Osteoblast (primary cell): ENCODE data around the gene ENPP7. TPM values are rescaled to one million over a fixed set of nuclear protein-coding genes. Genes with fewer than 3 reads are reported as not detected.
A peak's percentile ranks its signal among the peaks of the same experiment; 100 is the strongest.

ENCODE experiments used
- DNase-seq: peaks from one replicate; pipeline ENCODE4 v3.0.0; 2011; ENCODE audit warnings: low spot score, mixed read lengths; ENCODE audit not compliant: insufficient read length; ENCODE audit errors: missing footprints
- H2AFZ ChIP-seq: 2 replicates; pipeline ENCODE4 v1.6.0; 2011; ENCODE audit warnings: mild to moderate bottlenecking, low read length
- H3K27ac ChIP-seq: 2 replicates; pipeline ENCODE4 v1.5.1; 2011; ENCODE audit warnings: mild to moderate bottlenecking, low read depth, low read length, moderate library complexity
- H3K27me3 ChIP-seq: 2 replicates; pipeline ENCODE4 v1.6.0; 2012; ENCODE audit warnings: mild to moderate bottlenecking, control low read depth, inconsistent platforms, low read length, moderate library complexity; ENCODE audit not compliant: insufficient read depth
- H3K36me3 ChIP-seq: 2 replicates; pipeline ENCODE4 v1.5.1; 2011; ENCODE audit warnings: mild to moderate bottlenecking, low read length, control low read depth, moderate library complexity; ENCODE audit not compliant: insufficient read depth
- H3K4me1 ChIP-seq: 2 replicates; pipeline ENCODE4 v1.5.1; 2011; ENCODE audit warnings: mild to moderate bottlenecking, low read length, control low read depth, moderate library complexity; ENCODE audit not compliant: insufficient read depth
- H3K4me2 ChIP-seq: 2 replicates; pipeline ENCODE4 v1.6.0; 2011; ENCODE audit warnings: mild to moderate bottlenecking, low read length; ENCODE audit not compliant: insufficient read depth
- H3K4me3 ChIP-seq: fragments of 200-600 bp; sonication (generic); 3 replicates; pipeline ENCODE4 v1.5.1; 2012; ENCODE audit warnings: mild to moderate bottlenecking, low read length, inconsistent platforms; ENCODE audit not compliant: insufficient read depth
- H3K79me2 ChIP-seq: 2 replicates; pipeline ENCODE4 v1.6.0; 2012; ENCODE audit warnings: mild to moderate bottlenecking, low read length, control low read depth, inconsistent platforms; ENCODE audit not compliant: insufficient read depth
- H3K9me3 ChIP-seq: 2 replicates; pipeline ENCODE4 v1.5.1; 2011; ENCODE audit warnings: low read depth, low read length, control low read depth
- H4K20me1 ChIP-seq: 2 replicates; pipeline ENCODE4 v1.6.0; 2012; ENCODE audit warnings: mild to moderate bottlenecking, low read length, control low read depth; ENCODE audit not compliant: insufficient read depth
- total RNA-seq: library from RNA; depleted of rRNA; stranded (reverse); fragments of >200 nt; gene quantifications from 2 replicates; pipeline ENCODE4 v1.2.3, GENCODE V29; 2012
- TF ChIP-seq, protein P1 (sequence below): IDR thresholded peaks from 2 replicates; pipeline ENCODE4 v1.5.1; 2011; ENCODE audit warnings: mild to moderate bottlenecking, low read depth, low read length, moderate library complexity; ENCODE audit errors: extremely low read depth

The ENPP7 gene
- total RNA-seq, 1 donor = not detected

DNA sequence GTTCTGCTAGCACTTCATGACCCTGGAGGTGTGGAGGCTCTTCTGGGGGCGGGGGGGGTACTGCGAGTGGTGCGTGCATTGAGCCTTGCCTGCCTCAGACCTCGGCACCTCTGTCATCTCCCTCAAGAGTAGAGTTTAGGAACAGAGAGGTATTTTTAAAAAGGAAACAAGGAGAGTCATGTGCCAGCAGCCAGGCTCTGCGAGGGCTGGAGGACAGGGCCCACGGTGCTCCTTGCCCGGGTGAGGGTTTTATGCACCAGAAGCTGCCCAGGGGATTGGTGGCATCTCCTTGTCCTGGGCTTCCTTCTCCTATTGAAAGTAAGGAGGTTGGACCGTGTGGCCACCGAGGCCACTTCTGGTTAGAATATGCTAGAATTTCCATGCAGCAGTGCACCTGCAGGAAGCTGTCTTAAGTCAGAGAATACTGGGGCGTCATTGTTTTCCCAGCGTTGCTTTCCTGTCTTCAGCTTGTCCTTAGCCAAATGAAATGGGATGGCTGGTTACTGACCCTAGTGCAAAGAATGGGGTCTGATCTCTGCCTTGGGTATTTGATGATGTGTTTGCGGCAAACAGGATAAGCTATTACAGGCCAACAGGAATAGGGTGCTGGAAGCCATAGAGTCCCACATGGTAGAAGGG, 50.4 kb downstream of the ENPP7 start:
- DNase-seq = peak; percentile 80
- Histone ChIP-seq H3K79me2 (no peaks in the 10 kb centered on the region), H3K36me3 (no peaks in the 10 kb centered on the region), H3K27ac (no peak overlapping the region), H3K4me1 (peaks cover 4% of the 10 kb centered on the region), H3K9me3 (no peaks in the 10 kb centered on the region), H2AFZ (no peak overlapping the region), H3K27me3 (peaks cover 23% of the 10 kb centered on the region), H3K4me2 (no peak overlapping the region), H3K4me3 (no peak overlapping the region), H4K20me1 (no peaks in the 10 kb centered on the region)
- TF ChIP-seq, protein P1, sequence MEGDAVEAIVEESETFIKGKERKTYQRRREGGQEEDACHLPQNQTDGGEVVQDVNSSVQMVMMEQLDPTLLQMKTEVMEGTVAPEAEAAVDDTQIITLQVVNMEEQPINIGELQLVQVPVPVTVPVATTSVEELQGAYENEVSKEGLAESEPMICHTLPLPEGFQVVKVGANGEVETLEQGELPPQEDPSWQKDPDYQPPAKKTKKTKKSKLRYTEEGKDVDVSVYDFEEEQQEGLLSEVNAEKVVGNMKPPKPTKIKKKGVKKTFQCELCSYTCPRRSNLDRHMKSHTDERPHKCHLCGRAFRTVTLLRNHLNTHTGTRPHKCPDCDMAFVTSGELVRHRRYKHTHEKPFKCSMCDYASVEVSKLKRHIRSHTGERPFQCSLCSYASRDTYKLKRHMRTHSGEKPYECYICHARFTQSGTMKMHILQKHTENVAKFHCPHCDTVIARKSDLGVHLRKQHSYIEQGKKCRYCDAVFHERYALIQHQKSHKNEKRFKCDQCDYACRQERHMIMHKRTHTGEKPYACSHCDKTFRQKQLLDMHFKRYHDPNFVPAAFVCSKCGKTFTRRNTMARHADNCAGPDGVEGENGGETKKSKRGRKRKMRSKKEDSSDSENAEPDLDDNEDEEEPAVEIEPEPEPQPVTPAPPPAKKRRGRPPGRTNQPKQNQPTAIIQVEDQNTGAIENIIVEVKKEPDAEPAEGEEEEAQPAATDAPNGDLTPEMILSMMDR = no peak

- H3K4me2 ChIP-seq = no peak overlapping the region
- H3K9me3 ChIP-seq = no peaks in the 10 kb centered on the region
- peaks cover 16% of the 10 kb centered on the region for H3K27me3 ChIP-seq
- no peak overlapping the region for H3K27ac ChIP-seq
- TF ChIP-seq, protein P1 = no peak
- H3K79me2 ChIP-seq = no peaks in the 10 kb centered on the region
- H2AFZ ChIP-seq = no peak overlapping the region
- H4K20me1 ChIP-seq = no peaks in the 10 kb centered on the region
- peaks cover 4% of the 10 kb centered on the region for H3K4me1 ChIP-seq
- DNase-seq = peak; percentile 89
- H3K36me3 ChIP-seq = no peaks in the 10 kb centered on the region
- H3K4me3 ChIP-seq = no peak overlapping the region
Observed at GRCh38 chr17:79781736-79782575, 51.2 kb downstream of the ENPP7 start.

DNA sequence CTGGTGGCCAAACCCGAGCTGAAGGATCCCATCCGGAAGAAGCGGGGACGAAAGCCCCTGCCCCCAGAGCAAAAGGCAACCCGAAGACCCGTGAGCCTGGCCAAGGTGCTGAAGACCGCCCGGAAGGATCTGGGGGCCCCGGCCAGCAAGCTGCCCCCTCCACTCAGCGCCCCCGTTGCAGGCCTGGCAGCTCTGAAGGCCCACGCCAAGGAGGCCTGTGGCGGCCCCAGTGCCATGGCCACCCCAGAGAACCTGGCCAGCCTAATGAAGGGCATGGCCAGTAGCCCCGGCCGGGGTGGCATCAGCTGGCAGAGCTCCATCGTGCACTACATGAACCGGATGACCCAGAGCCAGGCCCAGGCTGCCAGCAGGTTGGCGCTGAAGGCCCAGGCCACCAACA, 53.1 kb downstream of the ENPP7 start:
- H3K4me3 ChIP-seq = no peak overlapping the region
- H3K27ac ChIP-seq = no peak overlapping the region
- peaks cover under 1% of the 10 kb centered on the region for H3K4me1 ChIP-seq
- no peaks in the 10 kb centered on the region for H3K9me3 ChIP-seq
- H4K20me1 ChIP-seq = no peaks in the 10 kb centered on the region
- TF ChIP-seq, protein P1 = no peak
- DNase-seq = peak; percentile 66
- H2AFZ ChIP-seq = no peak overlapping the region
- H3K27me3 ChIP-seq = peaks cover 16% of the 10 kb centered on the region
- H3K4me2 ChIP-seq = no peak overlapping the region
- H3K36me3 ChIP-seq = no peaks in the 10 kb centered on the region
- H3K79me2 ChIP-seq = no peaks in the 10 kb centered on the region

DNA sequence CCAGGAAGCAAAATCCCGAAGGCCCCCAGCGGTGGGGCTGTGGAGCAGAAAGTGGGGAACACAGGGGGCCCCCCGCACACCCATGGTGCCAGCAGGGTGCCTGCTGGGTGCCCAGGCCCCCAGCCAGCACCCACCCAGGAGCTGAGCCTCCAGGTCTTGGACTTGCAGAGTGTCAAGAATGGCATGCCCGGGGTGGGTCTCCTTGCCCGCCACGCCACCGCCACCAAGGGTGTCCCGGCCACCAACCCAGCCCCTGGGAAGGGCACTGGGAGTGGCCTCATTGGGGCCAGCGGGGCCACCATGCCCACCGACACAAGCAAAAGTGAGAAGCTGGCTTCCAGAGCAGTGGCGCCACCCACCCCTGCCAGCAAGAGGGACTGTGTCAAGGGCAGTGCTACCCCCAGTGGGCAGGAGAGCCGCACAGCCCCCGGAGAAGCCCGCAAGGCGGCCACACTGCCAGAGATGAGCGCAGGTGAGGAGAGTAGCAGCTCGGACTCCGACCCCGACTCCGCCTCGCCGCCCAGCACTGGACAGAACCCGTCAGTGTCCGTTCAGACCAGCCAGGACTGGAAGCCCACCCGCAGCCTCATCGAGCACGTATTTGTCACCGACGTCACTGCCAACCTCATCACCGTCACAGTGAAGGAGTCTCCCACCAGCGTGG, 53.7 kb downstream of the ENPP7 start:
- Histone ChIP-seq H3K27me3 (peaks cover 19% of the 10 kb centered on the region), H2AFZ (no peak overlapping the region), H4K20me1 (no peaks in the 10 kb centered on the region), H3K4me1 (no peaks in the 10 kb centered on the region), H3K79me2 (no peaks in the 10 kb centered on the region), H3K4me2 (no peak overlapping the region), H3K9me3 (no peaks in the 10 kb centered on the region), H3K27ac (no peak overlapping the region), H3K36me3 (no peaks in the 10 kb centered on the region), H3K4me3 (no peak overlapping the region)
- TF ChIP-seq, protein P1 = no peak
- peak; percentile 47 for DNase-seq
